Astrocyte of the spinal cord (primary cell): ENCODE data around the gene SAMD8.
A peak's percentile ranks its signal among the peaks of the same experiment; 100 is the strongest.
"Not testable (repeated sequence)": the region's sequence is repeated elsewhere in the genome, so short reads cannot be mapped to it uniquely, and the experiment has no call there.

Experiments
- DNase-seq: peaks from one replicate; pipeline ENCODE4 v3.0.0; 2011; ENCODE audit warnings: low read depth, low spot score
- H3K4me3 ChIP-seq: 2 replicates; pipeline ENCODE4 v1.5.1; 2011; ENCODE audit warnings: low read depth, mild to moderate bottlenecking, low read length, moderate library complexity
- in situ Hi-C: cut with HindIII; loops from 2 replicates; pipeline ENCODE4 v1.10.0; 2017; ENCODE audit warnings: low sequenced_read_pairs
- TF ChIP-seq, protein P1 (sequence below): IDR thresholded peaks from 2 replicates; pipeline ENCODE4 v1.5.1; 2012; ENCODE audit warnings: low read depth, mild to moderate bottlenecking, low read length, inconsistent platforms

SAMD8 gene

DNA sequence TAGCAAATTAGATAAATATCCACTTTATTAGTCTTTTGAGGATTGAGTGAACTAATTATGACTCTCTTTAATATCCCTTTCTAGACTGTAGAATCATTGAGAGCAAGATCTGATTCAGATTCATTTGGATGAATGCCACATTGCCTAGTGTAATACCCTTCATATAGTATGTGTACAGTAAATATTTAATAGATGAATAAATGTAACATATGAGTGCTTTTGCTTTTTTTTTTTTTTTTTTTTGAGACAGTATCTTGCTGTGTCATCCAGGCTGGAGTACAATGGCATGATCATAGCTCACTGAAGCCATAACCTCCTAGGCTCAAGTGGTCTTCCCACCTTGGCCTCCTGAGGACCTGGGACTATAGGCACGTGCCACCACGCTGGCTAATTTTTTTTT is 14.8 kb downstream of the SAMD8 start:
- in situ Hi-C loops = no loop called here
- DNase-seq = no peak
- TF ChIP-seq, protein P1, sequence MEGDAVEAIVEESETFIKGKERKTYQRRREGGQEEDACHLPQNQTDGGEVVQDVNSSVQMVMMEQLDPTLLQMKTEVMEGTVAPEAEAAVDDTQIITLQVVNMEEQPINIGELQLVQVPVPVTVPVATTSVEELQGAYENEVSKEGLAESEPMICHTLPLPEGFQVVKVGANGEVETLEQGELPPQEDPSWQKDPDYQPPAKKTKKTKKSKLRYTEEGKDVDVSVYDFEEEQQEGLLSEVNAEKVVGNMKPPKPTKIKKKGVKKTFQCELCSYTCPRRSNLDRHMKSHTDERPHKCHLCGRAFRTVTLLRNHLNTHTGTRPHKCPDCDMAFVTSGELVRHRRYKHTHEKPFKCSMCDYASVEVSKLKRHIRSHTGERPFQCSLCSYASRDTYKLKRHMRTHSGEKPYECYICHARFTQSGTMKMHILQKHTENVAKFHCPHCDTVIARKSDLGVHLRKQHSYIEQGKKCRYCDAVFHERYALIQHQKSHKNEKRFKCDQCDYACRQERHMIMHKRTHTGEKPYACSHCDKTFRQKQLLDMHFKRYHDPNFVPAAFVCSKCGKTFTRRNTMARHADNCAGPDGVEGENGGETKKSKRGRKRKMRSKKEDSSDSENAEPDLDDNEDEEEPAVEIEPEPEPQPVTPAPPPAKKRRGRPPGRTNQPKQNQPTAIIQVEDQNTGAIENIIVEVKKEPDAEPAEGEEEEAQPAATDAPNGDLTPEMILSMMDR = no peak
- no peak overlapping the region for H3K4me3 ChIP-seq

- in situ Hi-C loops = no loop called here
- no peak for DNase-seq
Measured at GRCh38 chr10:75127471-75127870, 16.0 kb downstream of the SAMD8 start.

DNA sequence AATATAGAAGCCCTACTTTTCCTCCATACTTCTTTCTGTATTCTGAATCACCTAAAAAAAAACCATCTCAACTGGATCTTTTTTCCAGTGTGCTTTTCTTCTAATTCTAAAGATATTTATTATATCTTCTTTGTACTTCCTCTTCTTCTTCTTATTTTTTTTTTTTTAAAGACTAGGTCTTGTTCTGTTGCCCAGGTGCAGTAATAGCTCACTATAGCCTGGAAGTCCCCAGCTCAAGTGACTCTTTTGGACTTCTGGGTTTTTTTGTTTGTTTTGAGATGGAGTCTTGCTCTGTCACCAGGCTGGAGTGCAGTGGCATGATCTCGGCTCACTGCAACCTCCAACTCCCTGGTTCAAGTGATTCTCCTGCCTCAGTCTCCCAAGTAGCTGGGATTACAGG is 17.5 kb downstream of the SAMD8 start:
- in situ Hi-C loops, DNase-seq, H3K4me3 ChIP-seq: not testable (repeated sequence)

More at GRCh38 chr10:75127471-75127870, 16.0 kb downstream of the SAMD8 start:
- H3K4me3 ChIP-seq = no peak overlapping the region
- TF ChIP-seq, protein P1 = no peak

GRCh38 chr10:75129537-75129936 is 18.1 kb downstream of the SAMD8 start:
- TF ChIP-seq, protein P1 = no peak
- no peak for DNase-seq
- no peak overlapping the region for H3K4me3 ChIP-seq
- in situ Hi-C loops = no loop called here

- DNase-seq, H3K4me3 ChIP-seq, in situ Hi-C loops: not testable (repeated sequence)
Measured at GRCh38 chr10:75133701-75134100, 22.2 kb downstream of the SAMD8 start.

GRCh38 chr10:75136346-75136745 is 24.9 kb downstream of the SAMD8 start:
- no peak for DNase-seq
- TF ChIP-seq, protein P1 = no peak
- H3K4me3 ChIP-seq = no peak overlapping the region
- in situ Hi-C loops = no loop called here

- in situ Hi-C loops = no loop called here
- TF ChIP-seq, protein P1 = no peak
- H3K4me3 ChIP-seq = no peak overlapping the region
- peak; percentile 45 for DNase-seq
Measured at GRCh38 chr10:75137533-75138438, 26.3 kb downstream of the SAMD8 start.
